Ovary (tissue), 9 donors: ENCODE data around the gene UGT1A4. TPM values are rescaled to one million over a fixed set of nuclear protein-coding genes. Genes with fewer than 3 reads are reported as not detected.
A peak's percentile ranks its signal among the peaks of the same experiment; 100 is the strongest.

ENCODE experiments used
- DNase-seq, 5 donors: peaks; one replicate each; pipeline ENCODE4 v3.0.0-alpha.2; 2019 to 2020
- H3K27ac ChIP-seq, 2 donors: fragments of 200-600 bp; one replicate each; pipeline versions ENCODE4 v1.5.1 to v1.8.0; 2019 to 2022
- H3K27me3 ChIP-seq: fragments of 200-600 bp; one replicate; pipeline ENCODE4 v1.8.0; 2022
- H3K36me3 ChIP-seq: fragments of 200-600 bp; sonication (generic); one replicate; pipeline ENCODE4 v1.5.1; 2019
- H3K4me1 ChIP-seq: one replicate; pipeline ENCODE4 v1.8.1; 2013; ENCODE audit warnings: mild to moderate bottlenecking, moderate library complexity; ENCODE audit not compliant: insufficient read depth
- H3K4me3 ChIP-seq: fragments of 200-600 bp; sonication (generic); one replicate; pipeline ENCODE4 v1.5.1; 2017
- H3K9me3 ChIP-seq, 2 donors: fragments of 200-600 bp in 1 of 2; sonication (generic) in 1 of 2; one replicate each; pipeline versions ENCODE4 v1.5.1 to v1.8.1; 2013 to 2019; ENCODE audit warnings: mild to moderate bottlenecking in 1 of 2, moderate library complexity in 1 of 2
- CTCF ChIP-seq, 3 donors: fragments of 450-650 bp in 2 of 3; fragments of 200-600 bp in 1 of 3; IDR thresholded peaks; one replicate each; pipeline versions ENCODE4 v1.5.1 to v1.8.0; 2016 to 2022; ENCODE audit warnings: antibody characterized with exemption in 3 of 3, mild to moderate bottlenecking in 1 of 3
- EP300 ChIP-seq: sonication (generic); formaldehyde crosslinking; IDR thresholded peaks from one replicate; pipeline ENCODE4 v1.6.1; 2017; ENCODE audit warnings: antibody characterized with exemption
- POLR2A ChIP-seq: fragments of 450-650 bp; IDR thresholded peaks from one replicate; pipeline ENCODE4 v1.6.1; 2017; ENCODE audit warnings: antibody characterized with exemption, mild to moderate bottlenecking, moderate library complexity
- WGBS, 3 donors: extraction: QIAGEN DNeasy Blood & Tissue Kit in 1 of 3; methylation state at CpG; one replicate each; pipeline versions ENCODE4 v1.1.5 to v1.1.7; 2013 to 2017; 5-methylcytosine and 5-hydroxymethylcytosine counted together
- intact Hi-C, 4 donors: fragments of 100-400 bp; cut with DNase I; formaldehyde crosslinking; loops; one replicate each; pipeline versions ENCODE4 v1.11.0 to v1.15.1; 2022 to 2023
- polyA plus RNA-seq, 2 donors: library from polyadenylated mRNA; stranded (reverse); fragments of 200-250 nt in 1 of 2; fragments of 350-450 nt in 1 of 2; fragmentation: Illumina TruSeq in 1 of 2; extraction: RNeasy Lipid Tissue Mini Kit (QIAGEN cat#74804) in 1 of 2; gene quantifications; one replicate each; pipeline ENCODE4 v1.2.3, GENCODE V29; 2013 to 2014
- total RNA-seq, 7 donors: library from RNA; depleted of rRNA in 2 of 7; stranded (reverse); fragments of >200 nt in 2 of 7; fragmentation: NEBNext Ultra II Directional in 3 of 7; extraction: Animal tissue kit (Norgen Biotek cat#: 25700) in 3 of 7; gene quantifications; one replicate each; pipeline versions ENCODE4 v1.1.0 to v1.2.4, GENCODE V29; 2016 to 2023
- donor health status: DM: no; HTN: no; CAD: no; lungs with moderate emphysema.
- donor health status: DM: no; HTN: no; CAD: no.
- donor health status: Bipolar disorder and iron deficiency.
- donor health status: DM: yes; HTN: yes; CAD: no.
- donor health status: DM: no; HTN: no; CAD: no.
- donor health status: DM: yes; HTN: yes; CAD: no.

The UGT1A4 gene
- total and polyA plus RNA-seq, 9 donors, result 0.11 to 0.36 TPM; not detected in 7

GRCh38 chr2:233814056-233814835 is 95.7 kb downstream of the UGT1A4 start:
- TF ChIP-seq CTCF (IDR thresholded peaks at IDR 0.05), result no peak
- no peak for TF ChIP-seq POLR2A
- TF ChIP-seq EP300, result no peak
- 57 to 66% (median 61%) methylated on average over 2 of the region's 2 CpGs for WGBS, 3 donors
- Histone ChIP-seq H3K27me3 (no peaks in the 10 kb centered on the region), H3K4me1 (no peaks in the 10 kb centered on the region), H3K4me3 (no peak overlapping the region), H3K27ac (no peak overlapping the region), H3K9me3 (no peaks in the 10 kb centered on the region), H3K36me3 (no peaks in the 10 kb centered on the region)
- intact Hi-C loops, result no loop called here
- peak in 1 of 5 donors; percentile 2 for DNase-seq

- Histone ChIP-seq H3K4me1 (no peaks in the 10 kb centered on the region), H3K4me3 (no peak overlapping the region), H3K27me3 (no peaks in the 10 kb centered on the region), H3K9me3 (no peaks in the 10 kb centered on the region), H3K36me3 (no peaks in the 10 kb centered on the region), H3K27ac (no peak overlapping the region)
- TF ChIP-seq CTCF (IDR thresholded peaks at IDR 0.05) (no peak), POLR2A (no peak), EP300 (no peak)
- intact Hi-C loops, result no loop called here
- DNase-seq, result no peak
- 67 to 77% (median 68%) methylated on average over 6 of the region's 6 CpGs for WGBS, 3 donors
Measured at GRCh38 chr2:233815861-233816260, 97.3 kb downstream of the UGT1A4 start.

- Histone ChIP-seq H3K36me3 (no peaks in the 10 kb centered on the region), H3K4me1 (no peaks in the 10 kb centered on the region), H3K9me3 (no peaks in the 10 kb centered on the region), H3K27ac (no peak overlapping the region), H3K27me3 (no peaks in the 10 kb centered on the region), H3K4me3 (no peak overlapping the region)
- intact Hi-C loops, result no loop called here
- peak in 1 of 5 donors; percentile 12 for DNase-seq
- TF ChIP-seq CTCF (IDR thresholded peaks at IDR 0.05), result no peak
- 30 to 42% (median 34%) methylated on average over 2 of the region's 2 CpGs for WGBS, 3 donors
Measured at GRCh38 chr2:233816334-233816733, 97.8 kb downstream of the UGT1A4 start.

- DNase-seq, result peak in 1 of 5 donors; percentile 17
- intact Hi-C loops, result no loop called here
- TF ChIP-seq CTCF (IDR thresholded peaks at IDR 0.05) (no peak), EP300 (no peak), POLR2A (no peak)
Measured at GRCh38 chr2:233816771-233817170, 98.2 kb downstream of the UGT1A4 start.

More at GRCh38 chr2:233816771-233817170, 98.2 kb downstream of the UGT1A4 start:
- Histone ChIP-seq H3K36me3 (no peaks in the 10 kb centered on the region), H3K27me3 (no peaks in the 10 kb centered on the region), H3K4me1 (no peaks in the 10 kb centered on the region), H3K27ac (no peak overlapping the region), H3K4me3 (no peak overlapping the region), H3K9me3 (no peaks in the 10 kb centered on the region)
- WGBS, 3 donors, result 69 to 74% (median 71%) methylated on average over 4 of the region's 4 CpGs
